Endothelial cell of umbilical vein (primary cell): ENCODE measurements around the gene CEP170. TPM values are rescaled to one million over a fixed set of nuclear protein-coding genes. Genes with fewer than 3 reads are reported as not detected.
A peak's percentile ranks its signal among the peaks of the same experiment; 100 is the strongest.

Experiments
- BruUV-seq: library from RNA; stranded (reverse); fragments of 400-500 nt; replicated peaks from 2 replicates; lab custom pipeline; 2021; lab: Mats Ljungman, UMichigan
- CTCF ChIA-PET: fragments of 300-600, 350-600 bp; sonication (Branson Sonifier 250); formaldehyde crosslinking; loops from one replicate; lab custom pipeline; 2021; ENCODE audit warnings: antibody characterized with exemption, inconsistent platforms; lab: Charles Lee
- POLR2A ChIA-PET: fragments of 300-600, 350-600 bp; sonication (Branson Sonifier 250); formaldehyde crosslinking; loops from one replicate; lab custom pipeline; 2021; ENCODE audit warnings: antibody characterized with exemption, inconsistent platforms; lab: Charles Lee
- DNase-seq: peaks from one replicate; pipeline ENCODE4 v3.0.0-alpha.2; 2011; ENCODE audit warnings: low read depth, low spot score
- FAIRE-seq: peaks from 2 replicates; lab custom pipeline; 2011; peaks lifted over from hg19 to GRCh38; lab: Jason Lieb, UNC
- H2AFZ ChIP-seq: 2 replicates; pipeline ENCODE4 v1.6.0; 2012; ENCODE audit warnings: low read depth, low read length, control low read depth, inconsistent platforms
- H3K27ac ChIP-seq: 2 replicates; pipeline ENCODE4 v1.5.1; 2011; ENCODE audit warnings: low read depth, mild to moderate bottlenecking, control low read depth, low read length, moderate library complexity; ENCODE audit not compliant: insufficient read depth
- H3K27me3 ChIP-seq, 2 experiments: 2 replicates each; pipeline versions ENCODE4 v1.6.0 to v1.6.1; 2011; ENCODE audit warnings: low read length in 2 of 2, mixed read lengths in 1 of 2; ENCODE audit not compliant: control insufficient read depth in 2 of 2, insufficient read depth in 2 of 2
- H3K36me3 ChIP-seq, 2 experiments: 2 replicates in 1 of 2; 3 replicates in 1 of 2; pipeline ENCODE4 v1.5.1; 2011; ENCODE audit warnings: low read length in 2 of 2, mild to moderate bottlenecking in 1 of 2, moderate library complexity in 1 of 2; ENCODE audit not compliant: control insufficient read depth in 2 of 2, insufficient read depth in 2 of 2; ENCODE audit errors: extremely low read depth in 1 of 2
- H3K4me1 ChIP-seq: 3 replicates; pipeline ENCODE4 v1.5.1; 2011; ENCODE audit warnings: mild to moderate bottlenecking, low read length; ENCODE audit not compliant: control insufficient read depth, insufficient read depth; ENCODE audit errors: extremely low read depth
- H3K4me2 ChIP-seq: 2 replicates; pipeline ENCODE4 v1.6.1; 2011; ENCODE audit warnings: low read length, control low read depth, mixed read lengths; ENCODE audit not compliant: insufficient read depth
- H3K4me3 ChIP-seq, 3 experiments: fragments of 200-600 bp in 1 of 3; sonication (generic), shearing (Covaris generic) in 1 of 3; replicated peaks in 1 of 3; 2 replicates each; pipeline ENCODE4 v1.5.1; 2011 to 2016; ENCODE audit warnings: control low read depth in 3 of 3, low read length in 3 of 3, mild to moderate bottlenecking in 2 of 3, inconsistent platforms in 1 of 3, low read depth in 1 of 3, moderate library complexity in 1 of 3; ENCODE audit not compliant: insufficient read depth in 1 of 3
- H3K79me2 ChIP-seq: 2 replicates; pipeline ENCODE4 v1.6.0; 2012; ENCODE audit warnings: low read length, inconsistent platforms; ENCODE audit not compliant: control insufficient read depth, insufficient read depth
- H3K9ac ChIP-seq: replicated peaks from 2 replicates; pipeline ENCODE3; 2011; ENCODE audit warnings: low read length, control low read depth; ENCODE audit not compliant: insufficient read depth; ENCODE audit errors: extremely low read depth
- H3K9me1 ChIP-seq: replicated peaks from 3 replicates; pipeline ENCODE4 v1.6.0; 2011; ENCODE audit warnings: mild to moderate bottlenecking, low read length; ENCODE audit not compliant: control insufficient read depth, insufficient read depth; ENCODE audit errors: extremely low read depth
- H3K9me3 ChIP-seq: replicated peaks from 2 replicates; pipeline ENCODE4 v1.5.1; 2012; ENCODE audit warnings: low read length, inconsistent platforms; ENCODE audit not compliant: control insufficient read depth, insufficient read depth
- H4K20me1 ChIP-seq: replicated peaks from 2 replicates; pipeline ENCODE3; 2011; ENCODE audit warnings: mild to moderate bottlenecking, low read length; ENCODE audit not compliant: control insufficient read depth, insufficient read depth; ENCODE audit errors: extremely low read depth
- EZH2 ChIP-seq: IDR thresholded peaks from 2 replicates; pipeline ENCODE4 v1.6.1; 2012; ENCODE audit warnings: borderline replicate concordance, low read depth, mild to moderate bottlenecking, moderate library complexity, low read length, inconsistent platforms; ENCODE audit not compliant: severe bottlenecking
- FOS ChIP-seq: IDR thresholded peaks from 2 replicates; pipeline ENCODE4 v1.6.1; 2011; ENCODE audit warnings: mild to moderate bottlenecking, low read length, moderate library complexity, borderline replicate concordance; ENCODE audit not compliant: insufficient read depth
- GATA2 ChIP-seq: IDR thresholded peaks from 2 replicates; pipeline ENCODE4 v1.7.0; 2011; ENCODE audit warnings: low read depth, mild to moderate bottlenecking, moderate library complexity, mixed read lengths, low read length; ENCODE audit not compliant: insufficient read length, insufficient read depth
- JUN ChIP-seq: IDR thresholded peaks from 2 replicates; pipeline ENCODE4 v1.6.1; 2011; ENCODE audit warnings: borderline replicate concordance, low read depth; ENCODE audit not compliant: insufficient read length, insufficient read depth
- MAX ChIP-seq: IDR thresholded peaks from 2 replicates; pipeline ENCODE4 v1.6.1; 2011; ENCODE audit not compliant: insufficient read depth, insufficient read length
- MYC ChIP-seq: IDR thresholded peaks from one replicate; pipeline ENCODE4 v1.6.1; 2011; ENCODE audit warnings: mild to moderate bottlenecking, low read depth, low read length
- POLR2A ChIP-seq: IDR thresholded peaks from 2 replicates; pipeline ENCODE4 v1.6.1; 2012; ENCODE audit warnings: low read depth, mild to moderate bottlenecking, control low read depth, low read length
- POLR2AphosphoS5 ChIP-seq: IDR thresholded peaks from 2 replicates; pipeline ENCODE4 v1.6.1; 2012; ENCODE audit warnings: low read depth, mild to moderate bottlenecking, control low read depth, low read length, moderate library complexity; ENCODE audit not compliant: insufficient read depth
- dilution Hi-C: fragments of 300-500 bp; cut with MboI; formaldehyde crosslinking; loops from one replicate; pipeline ENCODE4 v1.15.0; 2019; ENCODE audit warnings: low sequenced_read_pairs; ENCODE audit not compliant: extremely low pct_ligation_motif_present
- intact Hi-C: fragments of 100-400 bp; cut with micrococcal nuclease; formaldehyde crosslinking; loops from one replicate; pipeline ENCODE4 v1.10.0; 2022
- polyA plus RNA-seq, 4 experiments: library from polyadenylated mRNA; depleted of rRNA in 3 of 4; stranded (reverse) in 3 of 4; unstranded in 1 of 4; fragments of >200 nt; gene quantifications; 2 replicates each; pipeline versions ENCODE4 v1.2.1 to v1.2.3, GENCODE V29; 2011 to 2012; ENCODE audit warnings: missing spikeins in 1 of 4
- total RNA-seq: library from RNA; stranded (reverse); gene quantifications from 2 replicates; pipeline ENCODE4 v1.2.3, GENCODE V29; 2021
- TF ChIP-seq, protein P1 (sequence below), 2 donors: IDR thresholded peaks; 1 replicate in 1 of 2; 2 replicates in 1 of 2; pipeline ENCODE4 v1.5.1; 2011; ENCODE audit warnings: low read length in 2 of 2, mild to moderate bottlenecking in 2 of 2, moderate library complexity in 2 of 2, control low read depth in 1 of 2, inconsistent platforms in 1 of 2, low read depth in 1 of 2; ENCODE audit not compliant: insufficient read depth in 1 of 2; ENCODE audit errors: extremely low read depth in 1 of 2

The CEP170 gene
- total and polyA plus RNA-seq, 2 donors (not counting 3 experiments of a cell fraction or from before 2014, with no cell fraction given): 49.6 to 225 TPM

GRCh38 chr1:243254233-243254926 lies 701 bp downstream of the CEP170 start:
- FAIRE-seq: no peak
- DNase-seq: peak; percentile 57
- H3K27ac ChIP-seq: peak overlapping the region; percentile 86
- peak overlapping the region; percentile 94 for H3K9ac ChIP-seq
- H3K27me3 ChIP-seq: no peaks in the 10 kb centered on the region
- peaks cover 41% of the 10 kb centered on the region for H3K4me1 ChIP-seq
- peaks cover 89% of the 10 kb centered on the region for H3K79me2 ChIP-seq
- ChIA-PET POLR2A (interaction anchor here (0.6 to 2.4 kb wide), 4 partner anchors 7 to 1240 kb away, joined by 3 to 19 read pairs (median 4); no protein-coding TSS in a partner anchor), CTCF (interaction anchor here (0.9 to 2.9 kb wide), 6 partner anchors 10 to 72 kb away, joined by 3 to 18 read pairs (median 4); no protein-coding TSS in a partner anchor)
- TF ChIP-seq POLR2AphosphoS5: peak; percentile 31
- TF ChIP-seq GATA2: no peak
- H3K9me1 ChIP-seq: no peaks in the 10 kb centered on the region
- no peaks in the 10 kb centered on the region for H3K36me3 ChIP-seq
- intact Hi-C loops (loop anchor here (2.0 to 10.0 kb wide), 2 partner anchors 56 to 80 kb away; no protein-coding TSS in a partner anchor), dilution Hi-C loops (no loop called here)
- peak overlapping the region; percentile 55 to 97 (median 93) for H3K4me3 ChIP-seq
- no TSS peak for BruUV-seq
- no peaks in the 10 kb centered on the region for H3K9me3 ChIP-seq
- peak overlapping the region; percentile 98 for H3K4me2 ChIP-seq
- no peak overlapping the region for H2AFZ ChIP-seq
- H4K20me1 ChIP-seq: no peaks in the 10 kb centered on the region

DNA sequence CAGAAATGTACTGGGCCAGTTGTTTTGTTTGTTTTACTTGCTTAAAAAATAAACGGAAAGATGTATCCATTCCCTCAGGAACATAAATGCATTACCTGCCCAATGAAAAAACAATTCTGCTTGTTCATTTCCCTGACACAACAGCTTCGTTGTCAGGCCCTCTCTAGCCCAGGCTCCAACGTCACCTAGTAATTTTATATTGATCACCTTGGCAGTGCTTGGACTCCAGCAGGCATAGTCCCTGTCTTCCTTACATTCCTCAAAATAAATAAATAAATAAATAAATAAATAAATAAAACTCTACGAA lies 1.2 kb downstream of the CEP170 start:
- Histone ChIP-seq H3K9ac (peak overlapping the region; percentile 94), H2AFZ (no peak overlapping the region), H3K4me1 (peaks cover 41% of the 10 kb centered on the region), H4K20me1 (no peaks in the 10 kb centered on the region), H3K79me2 (peaks cover 90% of the 10 kb centered on the region), H3K4me3 (peak overlapping the region; percentile 55 to 97 (median 93)), H3K27me3 (no peaks in the 10 kb centered on the region), H3K9me3 (no peaks in the 10 kb centered on the region), H3K27ac (peak overlapping the region; percentile 72), H3K4me2 (peak overlapping the region; percentile 98), H3K36me3 (no peaks in the 10 kb centered on the region), H3K9me1 (no peaks in the 10 kb centered on the region)
- dilution Hi-C loops: no loop called here
- peak; percentile 15 for FAIRE-seq
- intact Hi-C loops: loop anchor here (2.0 to 10.0 kb wide), 2 partner anchors 57 to 79 kb away; no protein-coding TSS in a partner anchor
- TF ChIP-seq EZH2 (no peak), POLR2AphosphoS5 (no peak), FOS (no peak), MAX (no peak), POLR2A (no peak), JUN (no peak), GATA2 (no peak), MYC (no peak)
- TF ChIP-seq, protein P1, sequence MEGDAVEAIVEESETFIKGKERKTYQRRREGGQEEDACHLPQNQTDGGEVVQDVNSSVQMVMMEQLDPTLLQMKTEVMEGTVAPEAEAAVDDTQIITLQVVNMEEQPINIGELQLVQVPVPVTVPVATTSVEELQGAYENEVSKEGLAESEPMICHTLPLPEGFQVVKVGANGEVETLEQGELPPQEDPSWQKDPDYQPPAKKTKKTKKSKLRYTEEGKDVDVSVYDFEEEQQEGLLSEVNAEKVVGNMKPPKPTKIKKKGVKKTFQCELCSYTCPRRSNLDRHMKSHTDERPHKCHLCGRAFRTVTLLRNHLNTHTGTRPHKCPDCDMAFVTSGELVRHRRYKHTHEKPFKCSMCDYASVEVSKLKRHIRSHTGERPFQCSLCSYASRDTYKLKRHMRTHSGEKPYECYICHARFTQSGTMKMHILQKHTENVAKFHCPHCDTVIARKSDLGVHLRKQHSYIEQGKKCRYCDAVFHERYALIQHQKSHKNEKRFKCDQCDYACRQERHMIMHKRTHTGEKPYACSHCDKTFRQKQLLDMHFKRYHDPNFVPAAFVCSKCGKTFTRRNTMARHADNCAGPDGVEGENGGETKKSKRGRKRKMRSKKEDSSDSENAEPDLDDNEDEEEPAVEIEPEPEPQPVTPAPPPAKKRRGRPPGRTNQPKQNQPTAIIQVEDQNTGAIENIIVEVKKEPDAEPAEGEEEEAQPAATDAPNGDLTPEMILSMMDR (IDR thresholded peaks at IDR 0.05; ENCODE audit: extremely low read depth in 1 of 2, insufficient read depth in 1 of 2, low read depth in 1 of 2, low read length in 2 of 2): no peak
- no peak for DNase-seq
- TSS peak; percentile 33 for BruUV-seq
- ChIA-PET CTCF (interaction anchor here (0.9 kb wide), 1 partner anchor 69 kb away, joined by 3 read pairs; no protein-coding TSS in a partner anchor), POLR2A (no interaction called here)
